PC-9 (cell line): ENCODE data around the gene NELL1.

Experiments used
- EZH2 ChIP-seq: fragments of 200-600 bp; sonication (generic); IDR thresholded peaks from 2 replicates; pipeline ENCODE4 v1.8.0; 2017; ENCODE audit warnings: antibody characterized with exemption, low read depth
- TF ChIP-seq, protein P1 (sequence below): fragments of 200-600 bp; sonication (generic); conservative IDR thresholded peaks from 2 replicates; pipeline ENCODE4 v1.6.1; 2017; ENCODE audit warnings: mixed run types, antibody characterized with exemption, mild to moderate bottlenecking, moderate library complexity

DNA sequence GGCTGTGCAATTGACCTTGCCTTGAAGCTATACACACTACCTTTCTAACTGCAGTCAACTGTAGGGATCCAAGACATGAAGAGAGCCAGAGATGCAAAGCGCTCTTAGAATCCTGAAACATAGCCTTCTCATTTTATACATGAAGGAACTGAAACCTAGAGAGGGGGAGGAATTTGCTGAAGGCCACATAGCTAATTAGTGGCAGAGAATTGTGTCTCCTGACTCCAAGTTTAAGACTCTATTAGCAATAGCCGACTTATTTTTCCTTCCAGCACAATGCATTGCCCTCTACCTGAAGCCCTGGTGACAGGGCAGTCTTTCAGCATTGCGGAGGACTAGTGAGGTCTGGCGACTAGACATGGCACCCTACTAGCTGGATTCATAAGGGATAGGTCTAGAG, 796.5 kb downstream of the NELL1 start:
- no peak for TF ChIP-seq EZH2
- TF ChIP-seq, protein P1, sequence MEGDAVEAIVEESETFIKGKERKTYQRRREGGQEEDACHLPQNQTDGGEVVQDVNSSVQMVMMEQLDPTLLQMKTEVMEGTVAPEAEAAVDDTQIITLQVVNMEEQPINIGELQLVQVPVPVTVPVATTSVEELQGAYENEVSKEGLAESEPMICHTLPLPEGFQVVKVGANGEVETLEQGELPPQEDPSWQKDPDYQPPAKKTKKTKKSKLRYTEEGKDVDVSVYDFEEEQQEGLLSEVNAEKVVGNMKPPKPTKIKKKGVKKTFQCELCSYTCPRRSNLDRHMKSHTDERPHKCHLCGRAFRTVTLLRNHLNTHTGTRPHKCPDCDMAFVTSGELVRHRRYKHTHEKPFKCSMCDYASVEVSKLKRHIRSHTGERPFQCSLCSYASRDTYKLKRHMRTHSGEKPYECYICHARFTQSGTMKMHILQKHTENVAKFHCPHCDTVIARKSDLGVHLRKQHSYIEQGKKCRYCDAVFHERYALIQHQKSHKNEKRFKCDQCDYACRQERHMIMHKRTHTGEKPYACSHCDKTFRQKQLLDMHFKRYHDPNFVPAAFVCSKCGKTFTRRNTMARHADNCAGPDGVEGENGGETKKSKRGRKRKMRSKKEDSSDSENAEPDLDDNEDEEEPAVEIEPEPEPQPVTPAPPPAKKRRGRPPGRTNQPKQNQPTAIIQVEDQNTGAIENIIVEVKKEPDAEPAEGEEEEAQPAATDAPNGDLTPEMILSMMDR = no peak
